ENCODE data around the gene ADK.

Gene ADK

DNA sequence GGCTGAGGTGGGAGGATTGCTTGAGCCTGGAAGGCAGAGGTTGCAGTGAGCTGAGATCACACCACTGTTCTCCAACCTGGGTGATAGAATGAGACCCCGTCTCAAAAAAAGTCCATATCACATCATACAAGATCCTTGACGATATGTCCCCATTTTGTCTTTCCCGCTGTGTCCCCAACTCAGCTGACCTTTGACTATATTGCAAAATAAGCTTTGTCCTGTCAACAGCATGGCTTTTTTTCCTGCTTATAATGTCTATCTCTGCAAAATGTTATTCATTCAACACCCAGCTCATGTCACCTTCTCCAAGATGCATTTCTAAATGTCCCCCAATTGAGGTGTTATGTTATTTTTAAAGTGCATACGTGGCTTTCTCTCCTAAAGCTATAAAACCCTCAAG is 539.4 kb downstream of the ADK start:
- no peak for DNase-seq

DNA sequence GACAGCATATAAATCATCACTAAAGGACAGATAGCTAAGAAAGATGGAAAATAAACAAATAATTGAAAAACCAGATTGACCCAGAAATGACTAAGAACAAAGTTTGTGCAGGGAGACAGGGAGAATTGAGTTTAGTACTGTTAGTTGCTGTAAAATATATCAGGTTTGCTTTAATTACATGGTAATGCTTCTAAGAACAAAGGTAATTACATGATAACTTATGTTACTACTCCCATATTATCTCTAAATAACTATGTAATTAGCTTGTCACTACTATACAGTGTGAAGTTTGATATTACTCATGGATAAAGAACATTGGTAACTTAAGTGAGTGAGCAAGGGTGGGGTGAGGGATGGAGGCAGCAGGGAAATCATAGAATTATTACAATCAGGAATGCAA is 540.1 kb downstream of the ADK start:
- no peak for DNase-seq

DNA sequence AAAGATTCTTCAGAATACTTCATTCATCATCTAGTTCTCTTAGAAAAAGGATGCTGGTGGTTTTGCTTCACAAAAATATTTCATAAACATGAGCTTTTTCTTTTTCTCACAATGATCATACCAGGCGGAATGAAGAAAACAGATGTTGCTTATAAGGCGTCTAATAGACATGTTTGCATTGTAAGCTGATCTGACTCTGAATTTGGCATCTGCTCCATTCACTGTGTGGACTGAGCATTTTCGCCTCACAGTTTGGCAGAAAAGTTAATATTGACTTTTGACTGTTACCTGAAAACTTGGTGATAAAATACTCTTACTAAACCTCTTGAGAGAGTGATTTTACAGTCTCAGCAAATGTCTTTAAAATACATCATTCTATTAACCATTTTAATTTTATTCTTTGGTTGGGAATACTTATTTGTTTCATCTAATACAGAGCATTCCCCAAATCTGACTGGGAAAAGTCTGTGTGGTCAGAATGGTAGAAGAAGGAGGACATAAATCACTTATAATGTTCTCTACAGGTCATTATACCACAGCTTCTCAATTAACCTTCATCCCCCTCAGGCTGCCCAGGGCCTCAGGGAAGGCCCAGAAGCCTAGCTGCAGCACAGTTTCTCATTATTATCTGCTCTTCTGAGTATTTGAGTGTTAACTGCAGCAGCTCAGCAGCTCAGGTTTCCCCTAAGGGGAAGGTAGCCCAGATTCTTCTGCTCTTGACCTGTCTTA is 553.8 kb downstream of the ADK start:
- no peak for DNase-seq

DNA sequence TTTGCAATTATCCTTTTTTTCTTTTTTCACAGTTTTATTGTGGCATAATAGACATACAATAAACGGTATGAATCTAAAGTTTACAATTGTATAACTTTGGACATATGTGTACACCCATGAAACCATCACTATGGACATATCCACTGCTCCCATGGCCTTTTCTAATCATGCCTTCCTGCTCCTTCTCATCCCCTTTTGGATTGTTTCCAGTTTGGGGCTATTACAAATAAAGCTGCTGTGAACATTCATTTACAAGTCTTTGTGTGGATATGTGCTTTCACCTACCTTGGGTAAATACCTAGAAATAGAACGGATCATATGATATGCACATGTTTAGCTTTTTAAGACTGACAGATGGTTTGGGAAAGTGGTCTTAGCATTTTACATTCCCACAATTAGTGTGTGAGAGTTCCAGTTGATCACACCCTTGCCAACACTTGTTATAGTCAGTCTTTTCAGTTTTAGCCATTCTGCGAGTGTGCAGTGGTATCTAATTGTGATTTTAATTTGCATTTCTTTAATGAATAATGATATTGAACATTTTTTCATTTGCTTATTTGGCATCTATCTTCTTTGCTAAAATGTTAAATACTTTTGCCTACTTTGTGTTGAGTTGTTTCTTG is 554.4 kb downstream of the ADK start:
- no peak for DNase-seq

DNA sequence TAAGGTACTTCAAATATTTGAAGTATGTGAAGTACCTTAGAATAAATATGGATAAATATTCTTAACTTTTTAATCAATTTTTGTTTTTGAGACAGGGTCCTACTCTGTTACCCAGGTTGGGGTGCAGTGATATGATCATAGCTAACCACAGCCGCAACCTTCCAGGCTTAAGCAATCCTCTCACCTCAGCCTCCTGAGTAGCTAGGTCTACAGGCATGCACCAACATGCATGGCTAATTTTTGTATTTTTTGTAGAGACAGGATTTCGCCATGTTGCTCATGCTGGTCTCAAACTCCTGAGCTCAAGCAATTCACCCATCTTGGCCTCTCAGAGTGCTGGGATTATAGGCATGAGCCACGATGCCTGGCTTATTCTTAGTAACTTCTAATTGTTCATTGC is 555.9 kb downstream of the ADK start:
- no peak for DNase-seq

DNA sequence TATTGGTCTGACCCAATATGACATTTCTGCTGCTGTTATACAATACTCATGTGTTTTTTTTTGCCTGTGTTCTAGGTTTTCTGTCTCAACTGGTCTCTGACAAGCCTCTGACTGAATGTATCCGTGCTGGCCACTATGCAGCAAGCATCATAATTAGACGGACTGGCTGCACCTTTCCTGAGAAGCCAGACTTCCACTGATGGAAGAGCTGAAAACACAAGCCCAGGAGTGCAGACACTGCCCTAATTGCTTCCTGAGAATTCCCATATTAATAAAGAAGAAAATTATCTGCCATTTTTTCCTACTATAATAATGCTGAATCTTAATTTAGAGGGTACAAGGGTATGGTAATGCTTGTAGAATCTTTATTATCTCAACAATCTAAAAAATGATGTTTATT is 557.2 kb downstream of the ADK start:
- DNase-seq: no peak

DNA sequence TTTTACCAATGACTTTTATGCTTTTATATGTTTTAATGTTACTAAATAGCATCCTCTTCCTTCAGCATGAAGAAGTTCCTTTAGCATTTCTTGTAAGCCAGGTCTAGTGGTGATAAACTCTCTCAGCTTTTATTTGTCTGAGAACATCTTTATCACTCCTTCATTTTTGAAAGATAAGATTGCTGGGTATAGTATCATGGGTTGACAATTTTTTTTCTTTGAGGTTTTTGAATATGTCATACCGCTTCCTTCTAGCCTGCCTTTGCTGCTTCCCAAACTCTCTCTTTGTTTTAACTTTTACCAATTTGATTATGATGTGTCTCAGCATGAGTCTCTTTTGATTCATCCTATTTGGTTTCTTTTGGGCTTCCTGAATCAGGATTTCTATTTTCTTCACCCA is 567.2 kb downstream of the ADK start:
- DNase-seq: no peak

DNA sequence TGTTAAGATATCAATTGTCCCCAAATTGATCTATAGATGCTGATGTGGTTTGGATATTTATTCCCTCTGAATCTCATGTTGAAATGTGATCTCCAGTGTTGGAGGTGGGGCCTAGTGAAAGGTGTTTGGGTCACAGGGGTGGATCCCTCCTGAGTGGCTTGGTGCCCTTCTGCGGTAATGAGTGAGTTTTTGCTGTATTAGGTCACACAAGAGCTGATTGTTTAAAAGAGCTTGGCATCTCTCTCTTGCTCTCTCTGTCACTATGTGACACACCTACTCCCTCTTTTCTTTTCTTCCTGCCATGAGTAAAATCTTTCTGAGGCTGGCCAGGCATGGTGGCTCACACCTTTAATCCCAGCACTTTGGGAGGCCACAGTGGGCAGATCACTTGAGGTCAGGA is 577.2 kb downstream of the ADK start:
- no peak for DNase-seq

DNA sequence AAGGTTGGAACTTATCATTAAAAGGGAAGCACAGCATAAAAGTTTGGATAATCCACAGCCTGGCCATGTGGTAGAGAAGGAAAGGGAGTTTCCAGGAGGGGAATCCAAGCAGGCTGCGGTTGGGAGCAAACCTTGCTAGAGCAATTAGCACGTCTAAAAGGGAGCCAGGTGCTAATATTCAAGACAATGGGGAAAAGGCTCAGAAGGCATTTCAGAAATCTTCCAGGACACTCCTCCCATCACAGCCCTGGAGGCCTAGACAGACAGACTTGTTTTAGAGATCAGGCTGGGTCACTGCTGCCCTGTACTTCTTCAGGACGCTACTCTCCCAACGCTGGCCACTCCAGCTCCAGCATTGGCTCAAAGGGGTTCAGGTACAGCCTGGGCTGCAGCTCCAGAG is 579.2 kb downstream of the ADK start:
- DNase-seq: no peak

DNA sequence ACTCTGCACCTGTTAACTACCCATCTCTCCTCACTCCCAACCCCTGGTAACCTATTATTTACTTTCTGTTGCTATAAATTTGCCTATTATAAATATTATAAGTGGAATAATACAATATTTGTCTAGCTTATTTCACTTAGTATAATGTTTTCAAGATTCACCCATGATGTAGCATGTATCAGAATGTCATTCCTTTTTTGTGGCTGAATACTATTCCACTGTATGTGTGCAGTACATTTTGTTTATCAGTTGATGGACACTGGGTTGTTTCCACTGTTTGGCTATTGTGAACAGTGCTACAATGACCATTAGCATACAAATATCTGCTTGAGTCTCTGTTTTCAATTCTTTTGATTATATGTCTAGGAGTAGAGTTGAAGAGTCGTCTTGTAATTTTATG is 582.6 kb downstream of the ADK start:
- DNase-seq: no peak

DNA sequence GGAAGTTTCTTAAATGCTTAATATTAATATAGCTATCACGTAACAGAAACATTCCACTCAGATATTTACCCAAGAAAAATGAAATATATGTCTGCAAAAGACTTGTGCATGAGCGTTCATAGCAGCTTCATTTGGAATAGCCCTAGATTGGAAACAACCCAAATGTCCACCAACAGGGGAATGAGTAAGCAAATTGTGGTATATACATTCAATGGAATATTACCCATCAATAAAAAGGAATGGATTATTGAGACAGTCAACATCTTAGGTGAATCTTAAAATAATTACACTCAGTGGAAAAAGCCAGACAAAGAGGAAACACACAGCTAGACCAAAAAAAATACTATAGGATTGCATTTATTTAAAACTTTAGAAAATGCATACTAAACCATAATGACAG is 585.0 kb downstream of the ADK start:
- no peak for DNase-seq

DNA sequence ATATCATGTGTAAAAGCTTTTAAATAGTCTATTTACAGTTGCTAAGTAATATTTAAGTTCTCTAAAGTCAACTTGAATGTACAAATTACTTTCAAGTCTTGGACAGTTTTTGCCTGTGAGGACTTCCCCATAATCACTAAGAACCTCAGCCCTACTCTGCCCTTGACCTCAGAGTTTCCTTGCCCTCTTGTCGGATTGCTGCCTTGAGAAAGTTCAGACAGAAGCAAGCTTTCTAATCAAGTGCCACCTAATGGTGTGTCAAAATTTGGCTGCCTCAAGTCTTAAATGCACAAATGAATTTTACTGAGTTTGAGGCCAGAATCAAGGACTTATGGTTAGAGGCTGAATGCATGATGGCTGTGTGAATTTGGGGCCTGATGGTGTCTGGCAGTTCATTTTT is 587.0 kb downstream of the ADK start:
- no peak for DNase-seq

DNA sequence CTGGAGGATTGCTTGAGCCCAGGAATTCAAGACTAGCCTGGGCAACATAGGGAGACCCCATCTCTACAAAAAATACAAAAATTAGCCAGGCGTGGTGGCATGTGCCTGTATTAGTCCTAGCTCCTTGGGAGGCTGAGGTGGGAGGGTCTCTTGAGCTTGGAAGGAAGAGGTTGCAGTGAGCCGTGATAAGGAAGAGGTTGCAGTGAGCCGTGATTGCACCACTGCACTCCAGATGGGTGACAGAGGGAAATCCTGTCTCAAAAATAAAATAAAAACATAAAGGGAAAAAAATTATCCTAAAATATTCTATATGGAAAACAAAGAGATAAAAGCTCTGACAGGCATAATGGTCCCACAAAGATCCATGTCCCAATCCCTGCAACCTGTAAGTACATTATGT is 587.5 kb downstream of the ADK start:
- DNase-seq: no peak

DNA sequence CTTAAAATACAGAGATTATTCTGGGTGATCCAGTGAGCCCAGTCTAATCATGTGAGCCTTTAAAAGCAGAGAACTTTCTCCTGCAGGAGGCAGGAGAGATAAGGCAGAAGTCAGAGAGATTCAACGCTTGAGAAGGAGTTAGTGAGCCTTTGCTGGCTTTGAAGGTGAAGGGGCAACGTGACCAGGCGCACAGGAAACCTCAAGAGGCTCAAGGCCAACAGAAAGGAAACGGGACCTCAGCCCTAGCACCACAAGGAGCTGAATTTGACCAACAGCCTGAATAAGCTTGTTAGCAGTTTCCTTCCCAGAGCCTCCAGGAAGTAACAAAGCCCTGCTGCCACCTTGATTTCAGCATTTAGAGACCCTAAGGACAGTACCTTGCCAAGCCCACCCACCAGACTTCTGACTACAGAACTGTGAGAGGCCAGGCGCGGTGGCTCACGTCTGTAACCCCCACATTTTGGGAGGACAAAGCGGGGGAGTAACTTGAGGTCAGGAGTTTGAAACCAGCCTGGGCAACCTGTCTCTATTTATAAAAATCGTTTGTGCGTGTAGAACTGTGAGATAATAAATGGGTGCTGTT is 588.1 kb downstream of the ADK start:
- DNase-seq: peak; percentile 9

DNA sequence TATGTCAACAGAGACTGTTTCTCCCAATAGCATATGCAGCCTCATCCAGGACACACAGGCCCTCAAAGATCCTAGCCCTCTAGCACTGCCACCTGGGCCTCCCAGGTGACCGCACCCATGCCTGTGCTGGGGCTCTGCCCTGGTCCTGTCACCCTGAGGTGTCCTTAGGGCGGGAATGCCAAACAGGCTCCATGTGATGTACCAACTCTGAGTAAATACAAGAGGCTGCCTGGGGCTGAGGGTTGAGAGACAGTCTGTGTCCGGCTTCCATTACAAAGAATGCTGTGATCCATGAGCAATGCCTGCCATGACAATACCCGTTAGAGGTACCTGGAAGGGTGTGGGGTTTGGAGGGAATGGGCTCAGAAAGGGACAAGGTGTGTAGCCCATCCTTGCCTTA is 592.4 kb downstream of the ADK start:
- DNase-seq: no peak

DNA sequence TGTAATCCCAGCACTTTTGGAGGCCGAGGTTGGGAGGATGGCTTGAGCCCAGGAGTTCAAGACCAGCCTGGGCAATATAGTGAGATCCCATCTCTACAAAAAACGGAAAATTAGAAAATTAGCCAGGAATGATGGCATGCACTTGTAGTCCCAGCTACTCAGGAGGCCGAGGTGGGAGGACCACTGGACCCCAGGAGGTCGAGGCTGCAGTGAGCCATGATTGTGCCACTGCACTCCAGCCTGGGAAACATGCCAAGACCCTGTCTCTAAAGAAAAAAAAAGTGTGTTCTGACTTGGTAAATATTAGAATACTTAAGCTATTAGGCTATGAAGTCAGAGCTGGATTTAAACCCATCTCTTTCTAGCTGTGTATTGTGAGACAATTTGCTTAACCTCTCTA is 594.4 kb downstream of the ADK start:
- DNase-seq: no peak

DNA sequence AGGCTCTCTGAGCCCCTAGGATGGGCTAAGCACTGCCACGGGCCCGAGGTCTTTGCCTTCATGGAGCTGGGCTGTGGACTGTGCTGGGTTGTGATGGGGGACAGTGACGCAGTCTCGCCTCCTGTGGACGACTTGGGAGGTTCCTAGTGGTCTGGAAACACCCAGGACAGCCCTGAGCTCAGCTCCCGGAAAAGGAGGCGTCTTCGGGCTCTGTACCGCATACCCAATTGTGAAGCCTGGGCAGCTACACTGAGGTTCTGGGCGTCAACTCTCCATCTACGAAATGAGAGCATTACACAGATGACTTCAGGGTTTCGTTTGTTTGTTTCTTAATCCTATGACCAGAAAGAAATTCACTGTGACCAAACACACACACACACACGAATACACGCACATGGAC is 595.8 kb downstream of the ADK start:
- DNase-seq: no peak

DNA sequence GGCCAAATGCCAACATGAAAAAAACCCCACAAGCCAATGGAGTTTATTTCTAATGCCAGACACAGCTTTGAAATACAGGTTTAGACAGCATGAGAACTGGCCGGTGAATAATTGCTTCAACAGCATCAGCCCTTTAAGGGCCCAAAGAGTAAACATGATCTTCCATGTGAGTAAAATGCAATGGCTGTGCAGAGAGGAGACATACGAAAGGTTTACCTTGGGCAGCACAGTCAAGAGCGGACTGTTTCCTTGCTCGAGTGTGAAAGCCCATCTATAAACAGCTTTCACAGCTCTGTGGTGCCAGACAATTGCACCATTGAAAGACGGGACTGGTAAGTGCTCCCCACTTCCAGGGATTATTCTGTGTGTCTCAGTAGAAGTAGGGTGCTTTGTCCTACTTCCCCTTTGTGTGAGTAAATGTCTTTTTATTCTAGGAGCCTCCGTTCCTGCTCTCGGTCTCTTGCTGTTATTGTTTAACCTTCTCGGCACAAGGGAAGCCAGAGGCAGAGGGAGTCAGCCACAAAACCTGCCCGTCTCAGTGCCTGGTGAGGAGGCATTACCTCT is 597.5 kb downstream of the ADK start:
- DNase-seq: no peak

DNA sequence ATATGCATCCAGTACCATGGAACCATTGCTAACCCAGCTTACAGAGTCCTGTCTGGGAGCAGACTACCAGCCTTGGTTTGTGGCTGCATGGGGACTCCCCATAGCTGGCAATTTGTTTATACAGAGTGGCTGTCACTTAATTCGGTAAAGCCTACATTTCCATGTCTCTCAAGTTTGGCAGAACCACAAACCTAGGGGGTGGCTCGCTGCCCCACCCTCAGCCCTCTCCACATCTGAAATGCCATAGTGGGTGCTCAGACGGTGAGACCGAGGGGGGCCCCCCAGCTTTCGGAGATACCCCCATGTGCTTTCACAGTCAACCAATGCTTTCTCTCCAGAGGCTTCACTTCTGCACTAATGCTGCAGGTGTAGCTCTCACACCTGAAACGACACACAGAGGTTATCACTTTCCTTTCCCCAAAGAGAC is 599.8 kb downstream of the ADK start:
- no peak for DNase-seq

DNA sequence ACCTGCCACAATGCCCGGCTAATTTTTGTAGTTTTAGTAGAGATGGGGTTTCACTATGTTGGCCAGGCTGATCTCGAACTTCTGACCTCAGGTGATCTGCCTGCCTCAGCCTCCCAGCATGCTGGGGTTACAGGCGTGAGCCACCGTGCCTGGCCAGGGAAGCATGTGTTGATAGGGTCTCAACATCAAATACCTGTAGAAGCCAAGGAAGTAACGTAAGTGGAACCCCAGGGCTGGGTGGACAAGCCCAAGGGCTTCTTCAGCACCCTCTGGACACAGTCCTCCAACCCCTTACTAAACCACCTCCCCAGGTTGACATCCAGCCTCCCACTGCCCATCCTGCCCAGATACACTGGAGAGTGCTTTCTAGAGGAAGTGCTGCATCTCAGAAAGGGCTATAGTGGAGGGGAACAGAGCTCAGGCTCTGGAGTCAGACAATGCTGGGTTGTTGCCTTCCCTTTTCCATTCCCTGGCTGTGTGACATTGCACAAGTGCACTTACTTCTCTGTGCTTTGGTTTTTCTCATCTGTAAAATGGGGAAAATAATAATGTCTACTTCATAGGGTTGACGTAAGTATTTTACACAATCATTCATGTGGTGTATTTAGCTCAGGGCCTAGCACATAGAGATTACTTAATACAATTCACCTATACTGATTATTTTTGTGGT is 601.5 kb downstream of the ADK start:
- DNase-seq: no peak

DNA sequence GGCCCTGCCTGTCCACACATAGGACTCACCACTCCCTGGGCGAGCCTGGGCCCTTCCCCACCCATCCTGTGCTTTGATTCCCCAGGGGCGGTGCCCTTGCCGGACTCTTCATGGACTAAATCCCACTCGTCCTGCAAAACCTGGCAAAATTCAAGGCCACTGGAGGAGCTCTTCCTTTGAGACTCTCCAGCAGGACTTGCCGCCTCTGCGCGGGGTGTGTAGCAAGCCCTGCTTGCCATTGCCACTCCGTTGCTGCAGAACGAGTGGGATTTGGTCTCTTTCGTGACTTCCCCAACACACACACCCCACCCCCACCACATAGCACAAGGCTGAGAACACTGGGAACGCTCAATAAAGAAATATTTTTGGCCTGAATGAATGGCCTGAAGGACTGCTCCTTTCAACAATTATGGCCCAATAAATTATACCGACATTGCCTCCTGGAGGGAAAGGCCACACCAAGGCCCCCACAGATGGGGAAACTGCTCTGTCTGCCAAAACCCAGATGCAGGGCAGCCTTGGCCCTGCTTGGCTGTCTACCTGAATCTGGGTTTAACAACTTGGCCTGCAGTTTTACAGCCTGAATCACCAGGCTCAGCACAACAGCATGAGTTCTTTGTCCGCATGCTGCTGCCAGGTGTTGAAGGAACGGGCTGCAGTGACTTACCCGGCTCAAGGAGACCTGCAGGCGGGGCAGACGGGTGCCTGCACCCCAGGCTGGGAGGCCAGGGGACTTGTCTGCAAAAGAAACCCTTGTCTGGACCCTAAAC is 602.6 kb downstream of the ADK start:
- DNase-seq: no peak

DNA sequence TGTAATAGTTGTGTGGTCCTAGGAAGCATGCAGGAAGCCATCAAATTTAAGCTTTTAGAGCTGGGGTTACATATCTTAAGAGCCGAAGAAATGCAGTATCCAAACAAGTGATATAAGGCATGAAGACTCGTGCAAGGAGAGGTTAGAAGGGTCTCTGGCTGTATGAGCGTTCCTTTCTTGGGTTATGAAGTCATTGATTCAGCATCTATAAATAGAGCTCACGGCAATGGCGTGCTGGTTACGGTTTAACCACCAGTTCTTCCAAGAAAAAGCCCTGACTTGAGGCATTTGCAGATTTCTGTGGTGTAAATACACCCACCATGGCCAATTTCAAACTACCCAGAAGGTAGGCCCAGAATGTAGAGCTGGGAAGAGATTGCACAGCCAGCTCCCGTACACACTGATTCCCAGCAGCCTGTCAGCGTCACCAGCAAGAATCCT is 603.4 kb downstream of the ADK start:
- DNase-seq: no peak

DNA sequence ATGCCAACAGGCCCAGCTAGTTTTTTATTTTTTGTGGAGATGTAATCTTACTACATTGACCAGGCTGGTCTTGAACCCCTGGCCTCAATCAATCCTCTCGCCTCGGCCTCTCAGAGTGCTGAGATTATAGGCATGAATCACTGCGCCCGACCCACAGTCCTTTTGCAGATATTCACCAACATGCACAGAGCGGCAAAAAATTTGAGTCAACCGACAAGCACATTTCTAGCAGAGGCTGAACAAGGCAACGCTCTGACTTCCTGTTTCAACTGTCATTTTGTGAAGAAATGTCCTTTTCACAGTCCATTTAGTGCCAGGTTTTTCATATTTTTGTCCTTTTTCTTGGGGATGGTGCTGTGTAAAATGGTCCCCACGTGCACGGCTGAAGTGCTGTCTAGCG is 604.3 kb downstream of the ADK start:
- no peak for DNase-seq
